Umbilical cord (tissue), 2 donors: ENCODE data around the gene SCML1. TPM values are rescaled to one million over a fixed set of nuclear protein-coding genes. Genes with fewer than 3 reads are reported as not detected.
A peak's percentile ranks its signal among the peaks of the same experiment; 100 is the strongest.
"Not testable (repeated sequence)": the region's sequence is repeated elsewhere in the genome, so short reads cannot be mapped to it uniquely, and the experiment has no call there.

Experiments
- DNase-seq: peaks from one replicate; pipeline ENCODE4 v3.0.0-alpha.2; 2015; ENCODE audit warnings: low spot score
- total RNA-seq: library from RNA; depleted of rRNA; stranded (reverse); fragments of >200 nt; gene quantifications from one replicate; pipeline ENCODE4 v1.2.3, GENCODE V29; 2014; ENCODE audit warnings: low replicate concordance; ENCODE audit not compliant: insufficient read depth

Gene SCML1
- total RNA-seq, 1 donor from 2014 or later, result 13.5 TPM

- no peak for DNase-seq
Measured at GRCh38 chrX:17738737-17739535, 1.6 kb downstream of the SCML1 start.

GRCh38 chrX:17740137-17741122 is 3.1 kb downstream of the SCML1 start:
- no peak for DNase-seq

- no peak for DNase-seq
Measured at GRCh38 chrX:17741123-17741511, 3.8 kb downstream of the SCML1 start.

- DNase-seq, result no peak
Measured at GRCh38 chrX:17743913-17744312, 6.6 kb downstream of the SCML1 start.

- DNase-seq, result peak; percentile 7
Measured at GRCh38 chrX:17744896-17745523, 7.7 kb downstream of the SCML1 start.

GRCh38 chrX:17747692-17748091 is 10.4 kb downstream of the SCML1 start:
- DNase-seq, result no peak

GRCh38 chrX:17748684-17749083 is 11.4 kb downstream of the SCML1 start:
- DNase-seq, result no peak

- no peak for DNase-seq
Measured at GRCh38 chrX:17750436-17750835, 13.1 kb downstream of the SCML1 start.

- DNase-seq, result no peak
Measured at GRCh38 chrX:17758382-17758781, 21.1 kb downstream of the SCML1 start.

GRCh38 chrX:17759990-17760389 is 22.7 kb downstream of the SCML1 start:
- DNase-seq, result no peak

GRCh38 chrX:17767734-17768133 is 30.4 kb downstream of the SCML1 start:
- DNase-seq, result no peak

GRCh38 chrX:17768997-17769396 is 31.7 kb downstream of the SCML1 start:
- DNase-seq, result no peak

GRCh38 chrX:17769701-17770269 is 32.5 kb downstream of the SCML1 start:
- no peak for DNase-seq

- DNase-seq, result no peak
Measured at GRCh38 chrX:17773221-17773876, 36.1 kb downstream of the SCML1 start.

GRCh38 chrX:17774053-17774452 is 36.8 kb downstream of the SCML1 start:
- no peak for DNase-seq

- DNase-seq, result no peak
Measured at GRCh38 chrX:17778997-17779396, 41.7 kb downstream of the SCML1 start.

- no peak for DNase-seq
Measured at GRCh38 chrX:17779434-17779833, 42.1 kb downstream of the SCML1 start.

- DNase-seq, result not testable (repeated sequence)
Measured at GRCh38 chrX:17786554-17787347, 49.5 kb downstream of the SCML1 start.

GRCh38 chrX:17787557-17787956 is 50.3 kb downstream of the SCML1 start:
- no peak for DNase-seq

- peak; percentile 35 for DNase-seq
Measured at GRCh38 chrX:17788439-17788838, 51.1 kb downstream of the SCML1 start.
